Smooth muscle cell (in vitro differentiated cells): ENCODE data around the gene P2RY8. TPM values are rescaled to one million over a fixed set of nuclear protein-coding genes. Genes with fewer than 3 reads are reported as not detected.
"Not testable (repeated sequence)": the region's sequence is repeated elsewhere in the genome, so short reads cannot be mapped to it uniquely, and the experiment has no call there.

Experiments
- DNase-seq: peaks from one replicate; lab custom pipeline; 2025; ENCODE audit not compliant: unreplicated experiment; lab: John Stamatoyannopoulos, UW
- H2AFZ ChIP-seq: fragments of 200-600 bp; sonication (generic); 2 replicates; pipeline ENCODE4 v1.6.0; 2016; ENCODE audit warnings: antibody characterized with exemption, low read depth, mild to moderate bottlenecking
- H3F3A ChIP-seq: fragments of 200-600 bp; sonication (generic); 2 replicates; pipeline ENCODE4 v1.6.0; 2017; ENCODE audit warnings: antibody characterized with exemption, low read depth
- H3K27ac ChIP-seq: fragments of 200-600 bp; sonication (generic); 2 replicates; pipeline ENCODE4 v1.5.1; 2016; ENCODE audit warnings: low read depth, mild to moderate bottlenecking
- H3K27me3 ChIP-seq: fragments of 200-600 bp; sonication (generic); 2 replicates; pipeline ENCODE4 v1.6.1; 2016; ENCODE audit warnings: low read depth, mild to moderate bottlenecking
- H3K36me3 ChIP-seq: fragments of 200-600 bp; sonication (generic); 2 replicates; pipeline ENCODE4 v1.5.1; 2016; ENCODE audit warnings: low read depth
- H3K4me1 ChIP-seq: fragments of 200-600 bp; sonication (generic); 2 replicates; pipeline ENCODE4 v1.5.1; 2016; ENCODE audit warnings: low read depth
- H3K4me2 ChIP-seq: fragments of 200-600 bp; sonication (generic); 2 replicates; pipeline ENCODE4 v1.6.0; 2016; ENCODE audit warnings: mild to moderate bottlenecking
- H3K4me3 ChIP-seq: fragments of 200-600 bp; sonication (generic); 2 replicates; pipeline ENCODE4 v1.5.1; 2016; ENCODE audit warnings: mild to moderate bottlenecking
- H3K79me2 ChIP-seq: fragments of 200-600 bp; sonication (generic); 2 replicates; pipeline ENCODE4 v1.6.0; 2016; ENCODE audit warnings: low read depth, mild to moderate bottlenecking
- H3K9ac ChIP-seq: fragments of 200-600 bp; sonication (generic); 2 replicates; pipeline ENCODE4 v1.6.0; 2016; ENCODE audit warnings: low read depth
- H3K9me3 ChIP-seq: fragments of 200-600 bp; sonication (generic); replicated peaks from 2 replicates; pipeline ENCODE4 v1.5.1; 2016; ENCODE audit warnings: low read depth
- H4K20me1 ChIP-seq: fragments of 200-600 bp; sonication (generic); 2 replicates; pipeline ENCODE4 v1.6.0; 2016; ENCODE audit warnings: low read depth
- CTCF ChIP-seq: fragments of 200-600 bp; sonication (generic); IDR thresholded peaks from 2 replicates; pipeline ENCODE4 v1.5.1; 2017; ENCODE audit warnings: borderline replicate concordance, mild to moderate bottlenecking, antibody characterized with exemption; ENCODE audit not compliant: insufficient read depth, poor library complexity, severe bottlenecking
- WGBS: methylation state at CpG from one replicate; pipeline ENCODE4 v1.1.7; 2016; ENCODE audit warnings: low lambda C conversion rate; 5-methylcytosine and 5-hydroxymethylcytosine counted together
- polyA plus RNA-seq: library from polyadenylated mRNA; unstranded; fragments of >200 nt; fragmentation: Nextera tagmentation; extraction: Ambion mirVana; gene quantifications from 2 replicates; pipeline ENCODE4 v1.2.1, GENCODE V29; 2016
- total RNA-seq: library from RNA; depleted of rRNA; stranded (reverse); fragments of >200 nt; gene quantifications from 2 replicates; pipeline ENCODE4 v1.2.3, GENCODE V29; 2014

P2RY8 gene
- total and polyA plus RNA-seq, 2 experiments from 2014 or later = not detected

- TF ChIP-seq CTCF = no peak
- Histone ChIP-seq H3K36me3 (no peaks in the 10 kb centered on the region), H3K4me3 (no peak overlapping the region), H3K9ac (no peak overlapping the region), H4K20me1 (no peaks in the 10 kb centered on the region), H3K9me3 (no peaks in the 10 kb centered on the region), H3K27me3 (no peaks in the 10 kb centered on the region), H3K4me1 (no peaks in the 10 kb centered on the region), H3K27ac (no peak overlapping the region), H3K79me2 (no peaks in the 10 kb centered on the region), H2AFZ (no peak overlapping the region), H3F3A (no peaks in the 10 kb centered on the region), H3K4me2 (no peak overlapping the region)
- 98% methylated on average over 22 of the region's 22 CpGs for WGBS
- DNase-seq = no peak
Measured at GRCh38 chrX:1434871-1435240, 102.1 kb downstream of the P2RY8 start.

- no peak for TF ChIP-seq CTCF
Measured at GRCh38 chrX:1433646-1434357, 103.2 kb downstream of the P2RY8 start.

GRCh38 chrX:1430451-1430850, 106.5 kb downstream of the P2RY8 start:
- TF ChIP-seq CTCF = no peak
- Histone ChIP-seq H3K79me2 (no peaks in the 10 kb centered on the region), H3K9me3 (no peaks in the 10 kb centered on the region), H3K36me3 (no peaks in the 10 kb centered on the region), H2AFZ (no peak overlapping the region), H3K27ac (no peak overlapping the region), H3K4me1 (no peaks in the 10 kb centered on the region), H3K9ac (no peak overlapping the region), H4K20me1 (no peaks in the 10 kb centered on the region), H3F3A (no peaks in the 10 kb centered on the region), H3K4me2 (no peak overlapping the region), H3K27me3 (no peaks in the 10 kb centered on the region), H3K4me3 (no peak overlapping the region)
- WGBS = 99% methylated on average over 10 of the region's 10 CpGs
- no peak for DNase-seq

More at GRCh38 chrX:1433646-1434357, 103.2 kb downstream of the P2RY8 start:
- Histone ChIP-seq H4K20me1 (no peaks in the 10 kb centered on the region), H3K36me3 (no peaks in the 10 kb centered on the region), H3K9me3 (no peaks in the 10 kb centered on the region), H3F3A (no peaks in the 10 kb centered on the region), H3K4me2 (no peak overlapping the region), H3K9ac (no peak overlapping the region), H3K4me1 (no peaks in the 10 kb centered on the region), H2AFZ (no peak overlapping the region), H3K79me2 (no peaks in the 10 kb centered on the region), H3K4me3 (no peak overlapping the region), H3K27ac (no peak overlapping the region), H3K27me3 (no peaks in the 10 kb centered on the region)
- 98% methylated on average over 19 of the region's 19 CpGs for WGBS
- no peak for DNase-seq

DNA sequence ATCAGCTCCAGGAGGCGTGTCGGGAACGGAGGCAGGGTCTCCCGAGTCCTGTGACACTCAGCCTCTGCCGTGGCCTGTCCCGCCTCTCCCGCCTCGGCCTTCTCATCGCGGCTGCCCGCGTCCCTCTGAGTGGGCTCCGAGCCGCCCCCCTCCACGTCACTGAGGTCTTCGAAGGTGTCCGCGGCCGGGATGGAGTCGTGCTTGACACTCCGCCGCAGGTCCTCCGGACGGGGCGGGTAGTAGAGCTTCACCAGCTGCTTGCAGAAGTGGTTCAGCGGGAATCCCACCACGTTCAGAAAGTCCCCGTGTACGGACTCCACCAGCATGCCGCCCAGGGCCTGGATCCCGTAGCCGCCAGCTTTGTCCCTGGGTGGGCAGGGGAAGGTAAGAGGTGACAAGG, 109.2 kb downstream of the P2RY8 start:
- no peak overlapping the region for H3K9ac ChIP-seq
- H3F3A ChIP-seq = no peaks in the 10 kb centered on the region
- H3K4me3 ChIP-seq = no peak overlapping the region
- H3K9me3 ChIP-seq = peaks cover 2% of the 10 kb centered on the region
- WGBS = 98% methylated on average over 32 of the region's 32 CpGs
- H3K36me3 ChIP-seq = peaks cover 4% of the 10 kb centered on the region
- no peaks in the 10 kb centered on the region for H3K4me1 ChIP-seq
- H2AFZ ChIP-seq = no peak overlapping the region
- no peaks in the 10 kb centered on the region for H3K79me2 ChIP-seq
- H3K27me3 ChIP-seq = no peaks in the 10 kb centered on the region
- no peak overlapping the region for H3K4me2 ChIP-seq
- TF ChIP-seq CTCF = no peak
- no peaks in the 10 kb centered on the region for H4K20me1 ChIP-seq
- H3K27ac ChIP-seq = no peak overlapping the region
- DNase-seq = no peak

GRCh38 chrX:1426321-1426720, 110.7 kb downstream of the P2RY8 start:
- not testable (repeated sequence) for H3F3A ChIP-seq, H3K79me2 ChIP-seq, H3K27me3 ChIP-seq, H3K4me1 ChIP-seq, H3K36me3 ChIP-seq, H3K27ac ChIP-seq, H3K9ac ChIP-seq, H2AFZ ChIP-seq, H3K9me3 ChIP-seq, H4K20me1 ChIP-seq, H3K4me2 ChIP-seq, DNase-seq, H3K4me3 ChIP-seq
- 90% methylated on average over 15 of the region's 16 CpGs for WGBS
